K562 (cell line): ENCODE measurements around the gene FILIP1L. TPM values are rescaled to one million over a fixed set of nuclear protein-coding genes. Genes with fewer than 3 reads are reported as not detected.

Experiments
- ATAC-seq: fragments of 200-7000 bp; cut with Tn5 transposase; 3 replicates; pipeline ENCODE4 v1.9.1; 2020; ENCODE audit warnings: moderate library complexity
- BruUV-seq: library from RNA; stranded (reverse); fragments of 400-500 nt; replicated peaks from 2 replicates; lab custom pipeline; 2021; lab: Mats Ljungman, UMichigan
- CTCF ChIA-PET: fragments of 300-600 bp; formaldehyde crosslinking; extraction: SDS; loops from one replicate; lab custom pipeline; 2021; ENCODE audit warnings: low intra/inter-chr PET ratio; lab: Yijun Ruan, JAX
- POLR2A ChIA-PET: fragments of 300-600, 350-650 bp; sonication (Branson Sonifier 250); formaldehyde crosslinking; extraction: SDS; loops from one replicate; lab custom pipeline; 2021; ENCODE audit warnings: antibody characterized with exemption, inconsistent platforms; lab: Yijun Ruan, JAX
- DNase-seq, 4 experiments: peaks; one replicate each; pipeline versions ENCODE4 v3.0.0 to v3.0.0-alpha.2; 2011 to 2018; ENCODE audit warnings: low spot score in 3 of 4, mixed read lengths in 3 of 4; ENCODE audit errors: extremely low read depth in 1 of 4
- FAIRE-seq: peaks from 2 replicates; lab custom pipeline; 2011; peaks lifted over from hg19 to GRCh38; lab: Jason Lieb, UNC
- H2AFZ ChIP-seq: 2 replicates; pipeline ENCODE4 v1.6.0; 2011; ENCODE audit warnings: low read depth, low read length, control low read depth, inconsistent platforms
- H3K27ac ChIP-seq: fragments of 200-600 bp; 3 replicates; pipeline ENCODE4 v1.8.0; 2011; ENCODE audit warnings: low read depth, mild to moderate bottlenecking, control low read depth, inconsistent platforms, low read length, moderate library complexity, mixed read lengths; ENCODE audit errors: extremely low read depth
- H3K27me3 ChIP-seq, 2 experiments: fragments of 300-600 bp in 1 of 2; 2 replicates in 1 of 2; 3 replicates in 1 of 2; pipeline versions ENCODE4 v1.6.0 to v1.8.0; 2011; ENCODE audit warnings: inconsistent platforms in 2 of 2, low read length in 2 of 2, mild to moderate bottlenecking in 1 of 2, mixed read lengths in 1 of 2, moderate library complexity in 1 of 2; ENCODE audit not compliant: control insufficient read depth in 2 of 2, insufficient read depth in 2 of 2
- H3K36me3 ChIP-seq: fragments of 300-600 bp; 3 replicates; pipeline ENCODE4 v1.8.0; 2011; ENCODE audit warnings: mild to moderate bottlenecking, low read length, inconsistent platforms; ENCODE audit not compliant: control insufficient read depth, insufficient read depth
- H3K4me1 ChIP-seq, 2 experiments: fragments of 200-600 bp in 1 of 2; replicated peaks in 1 of 2; 2 replicates in 1 of 2; 3 replicates in 1 of 2; pipeline versions ENCODE4 v1.5.1 to v1.8.0; 2011; ENCODE audit warnings: inconsistent platforms in 2 of 2, low read length in 2 of 2, mild to moderate bottlenecking in 1 of 2, mixed read lengths in 1 of 2, moderate library complexity in 1 of 2; ENCODE audit not compliant: control insufficient read depth in 2 of 2, insufficient read depth in 2 of 2
- H3K4me2 ChIP-seq: 2 replicates; pipeline ENCODE4 v1.6.1; 2011; ENCODE audit warnings: low read length, control low read depth, inconsistent platforms, mixed read lengths; ENCODE audit not compliant: insufficient read depth
- H3K4me3 ChIP-seq: fragments of 200-600 bp; sonication (generic), shearing (Covaris generic); 2 replicates; pipeline ENCODE4 v1.5.1; 2016; ENCODE audit warnings: control low read depth, inconsistent platforms
- H3K79me2 ChIP-seq: fragments of 200-600 bp; 3 replicates; pipeline ENCODE4 v1.8.0; 2011; ENCODE audit warnings: low read length, inconsistent platforms; ENCODE audit not compliant: control insufficient read depth, insufficient read depth
- H3K9ac ChIP-seq, 2 experiments: 2 replicates each; pipeline versions ENCODE4 v1.6.0 to v1.6.1; 2011; ENCODE audit warnings: low read depth in 2 of 2, low read length in 2 of 2, control low read depth in 1 of 2, inconsistent platforms in 1 of 2, mild to moderate bottlenecking in 1 of 2, mixed read lengths in 1 of 2; ENCODE audit not compliant: insufficient read depth in 1 of 2
- H3K9me1 ChIP-seq: one replicate; pipeline ENCODE4 v1.6.0; 2011; ENCODE audit warnings: inconsistent platforms, mild to moderate bottlenecking, low read length, moderate library complexity; ENCODE audit not compliant: control insufficient read depth, insufficient read depth
- H3K9me3 ChIP-seq: replicated peaks from 2 replicates; pipeline ENCODE4 v1.5.1; 2011; ENCODE audit warnings: low read depth, low read length, inconsistent platforms; ENCODE audit not compliant: control insufficient read depth, insufficient read depth
- H4K20me1 ChIP-seq: replicated peaks from 2 replicates; pipeline ENCODE4 v1.6.1; 2011; ENCODE audit warnings: low read length, inconsistent platforms, mixed read lengths; ENCODE audit not compliant: control insufficient read depth, insufficient read depth
- ARID2 ChIP-seq: fragments of 450-650 bp; IDR thresholded peaks from 2 replicates; pipeline ENCODE4 v1.6.1; 2017; ENCODE audit warnings: antibody characterized with exemption, mild to moderate bottlenecking
- CXXC5 ChIP-seq: fragments of 250-450 bp; sonication (Bioruptor Pico); IDR thresholded peaks from 2 replicates; pipeline ENCODE4 v1.8.0; 2022; ENCODE audit warnings: inconsistent platforms, mild to moderate bottlenecking, moderate library complexity
- EGR1 ChIP-seq: fragments of 450-650 bp; conservative IDR thresholded peaks from 2 replicates; pipeline ENCODE4 v1.6.1; 2017; ENCODE audit warnings: mild to moderate bottlenecking
- FOSL1 ChIP-seq: fragments of 200-800 bp; sonication (Bioruptor generic); conservative IDR thresholded peaks from 2 replicates; pipeline ENCODE4 v1.6.1; 2016; ENCODE audit warnings: missing genetic modification characterization, missing compliant biosample characterization
- GTF2A2 ChIP-seq: IDR thresholded peaks from 2 replicates; pipeline ENCODE4 v1.6.1; 2016; ENCODE audit warnings: mild to moderate bottlenecking, missing genetic modification characterization, missing compliant biosample characterization
- JUND ChIP-seq, 2 experiments: IDR thresholded peaks; 2 replicates in 1 of 2; 3 replicates in 1 of 2; pipeline ENCODE4 v1.6.1; 2011; ENCODE audit warnings: borderline replicate concordance in 2 of 2, low read depth in 2 of 2, low read length in 2 of 2, improper control_type of control experiment in 1 of 2, missing biosample characterization in 1 of 2, missing genetic modification characterization in 1 of 2, missing genetic modification reagents in 1 of 2
- MAFG ChIP-seq: fragments of 450-650 bp; conservative IDR thresholded peaks from 2 replicates; pipeline ENCODE4 v1.6.1; 2016; ENCODE audit warnings: missing genetic modification characterization, missing compliant biosample characterization
- MCM7 ChIP-seq, 2 experiments: fragments of 450-650 bp; IDR thresholded peaks; 2 replicates each; pipeline ENCODE4 v1.6.1; 2016 to 2018
- MTA2 ChIP-seq: fragments of 450-650 bp; IDR thresholded peaks from 2 replicates; pipeline ENCODE4 v1.6.1; 2016; ENCODE audit warnings: low read depth
- NCOA4 ChIP-seq: fragments of 450-650 bp; IDR thresholded peaks from 2 replicates; pipeline ENCODE4 v1.6.1; 2018; ENCODE audit warnings: mild to moderate bottlenecking; ENCODE audit not compliant: partially characterized antibody
- NR4A1 ChIP-seq, 2 experiments: fragments of 250-450 bp in 1 of 2; fragments of 450-650 bp in 1 of 2; sonication (Bioruptor Pico) in 1 of 2; IDR thresholded peaks; 2 replicates each; pipeline versions ENCODE4 v1.4.0 to v1.6.1; 2016 to 2020; ENCODE audit warnings: mild to moderate bottlenecking in 2 of 2, missing compliant biosample characterization in 1 of 2, missing genetic modification characterization in 1 of 2, moderate library complexity in 1 of 2
- RNF2 ChIP-seq: sonication (generic); IDR thresholded peaks from 2 replicates; pipeline ENCODE4 v1.6.1; 2016
- ZNF583 ChIP-seq: fragments of 250-450 bp; sonication (Bioruptor Pico); IDR thresholded peaks from 2 replicates; pipeline ENCODE4 v1.4.0; 2020
- WGBS: fragments of 100-300 bp; shearing (Covaris generic); methylation state at CpG from one replicate; pipeline ENCODE4 v1.1.6; 2016; ENCODE audit warnings: low coverage, mixed read lengths; ENCODE audit not compliant: insufficient coverage; ENCODE audit errors: missing lambda C conversion rate; 5-methylcytosine and 5-hydroxymethylcytosine counted together
- in situ Hi-C: fragments of 300-500 bp; cut with MboI; formaldehyde crosslinking; loops from 4 replicates; pipeline ENCODE4 v1.15.0; 2018; ENCODE audit warnings: inconsistent platforms, mixed read lengths
- intact Hi-C: fragments of 100-400 bp; cut with micrococcal nuclease; formaldehyde crosslinking; loops from 2 replicates; pipeline ENCODE4 v1.14.2; 2022
- polyA plus RNA-seq, 8 experiments: library from polyadenylated mRNA; depleted of rRNA in 4 of 8; stranded (reverse) in 5 of 8; unstranded in 3 of 8; fragments of >200 nt; fragmentation: Nextera tagmentation in 2 of 8; fragmentation: Illumina TruSeq in 1 of 8; extraction: Ambion mirVana in 2 of 8; extraction: Trizol in 1 of 8; gene quantifications; 2 replicates each; pipeline versions ENCODE4 v1.2.1 to v1.2.3, GENCODE V29; 2011 to 2014; ENCODE audit warnings: inconsistent platforms in 1 of 8, missing spikeins in 1 of 8
- total RNA-seq, 7 experiments: library from RNA; depleted of rRNA in 6 of 7; stranded (reverse); fragments of >200 nt in 6 of 7; fragmentation: Illumina TruSeq in 2 of 7; extraction: Trizol in 2 of 7; gene quantifications; 2 replicates each; pipeline versions ENCODE4 v1.2.1 to v1.2.3, GENCODE V29; 2011 to 2021; ENCODE audit warnings: low replicate concordance in 1 of 7
- TF ChIP-seq, protein P1 (sequence below): sonication (generic); formaldehyde crosslinking; IDR thresholded peaks from 2 replicates; pipeline ENCODE4 v1.8.0; 2022; ENCODE audit warnings: mild to moderate bottlenecking, missing genetic modification reagents
- TF ChIP-seq, protein P2 (sequence below), 2 experiments: fragments of 450-650 bp in 1 of 2; sonication (generic) in 1 of 2; formaldehyde crosslinking in 1 of 2; IDR thresholded peaks in 1 of 2; conservative IDR thresholded peaks in 1 of 2; 2 replicates each; pipeline versions ENCODE4 v1.6.1 to v1.8.1; 2016 to 2023; ENCODE audit warnings: mild to moderate bottlenecking in 2 of 2, moderate library complexity in 2 of 2, inconsistent platforms in 1 of 2, missing genetic modification reagents in 1 of 2
- TF ChIP-seq, protein P3 (sequence below), 3 experiments: IDR thresholded peaks in 2 of 3; conservative IDR thresholded peaks in 1 of 3; 2 replicates each; pipeline ENCODE4 v1.5.1; 2011 to 2012; ENCODE audit warnings: low read length in 3 of 3, mild to moderate bottlenecking in 3 of 3, control low read depth in 2 of 3, improper control_type of control experiment in 1 of 3, inconsistent platforms in 1 of 3, low read depth in 1 of 3, mixed read lengths in 1 of 3, moderate library complexity in 1 of 3; ENCODE audit not compliant: insufficient read depth in 2 of 3

The FILIP1L gene
- total and polyA plus RNA-seq, 9 of the 15 experiments (the other 6 are each of a cell fraction or from before 2014, with no cell fraction given) = 0.50 to 2.1 (median 1.1) TPM

DNA sequence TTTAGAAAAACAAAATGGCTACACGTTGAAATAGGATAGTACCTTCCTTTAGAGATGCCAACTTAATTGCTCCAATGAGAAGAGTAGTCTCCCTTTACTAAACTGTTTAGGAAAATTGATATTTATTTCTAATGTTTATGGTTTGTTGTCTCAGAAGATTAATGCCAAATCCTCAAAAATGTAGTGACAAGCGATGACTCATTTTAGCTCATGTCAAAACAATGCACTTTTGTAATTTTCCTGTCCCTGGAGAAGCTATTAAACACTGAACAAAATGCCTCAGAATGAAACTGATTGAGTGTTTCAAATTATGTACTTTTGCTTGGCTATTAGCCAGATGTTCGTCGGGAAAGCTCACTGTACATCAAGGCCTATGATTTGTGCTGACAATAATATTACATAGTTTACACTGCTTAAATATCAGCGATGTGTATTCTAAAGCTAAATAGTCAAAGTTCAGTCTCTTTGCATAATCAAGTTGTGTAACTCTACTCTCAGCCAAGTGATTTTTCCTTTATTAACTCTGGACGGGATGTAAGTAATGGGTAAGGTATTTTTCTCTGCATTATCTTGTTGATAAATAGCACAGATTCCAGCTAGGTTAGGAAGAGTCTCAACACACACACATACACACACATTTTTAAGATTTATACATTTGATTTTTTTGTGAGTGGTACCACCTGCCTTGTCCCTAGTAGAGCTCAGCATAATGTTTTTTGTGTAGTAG, 212.9 kb downstream of the FILIP1L start:
- H2AFZ ChIP-seq = no peak overlapping the region
- WGBS = 62% methylated on average over 6 of the region's 6 CpGs
- TF ChIP-seq CXXC5 (CRISPR knock-in tag) (no peak), FOSL1 (tag) (peak; percentile 74), ARID2 (no peak), NCOA4 (no peak), MCM7 (IDR thresholded peaks at IDR 0.05) (no peak), MAFG (no peak), JUND (IDR thresholded peaks at IDR 0.05; ENCODE audit: borderline replicate concordance, low read depth, low read length) (peak; percentile 54; the same call in 1 of the 2 replicates), JUND (tag; IDR thresholded peaks at IDR 0.05; ENCODE audit: borderline replicate concordance, low read depth, low read length) (peak; percentile 42; the same call in 2 of the 3 replicates), MTA2 (no peak), GTF2A2 (tag) (no peak), NR4A1 (CRISPR knock-in tag; IDR thresholded peaks at IDR 0.05) (no peak), NR4A1 (tag; IDR thresholded peaks at IDR 0.05) (no peak), RNF2 (no peak), EGR1 (no peak), ZNF583 (CRISPR knock-in tag) (no peak)
- TF ChIP-seq, protein P1, sequence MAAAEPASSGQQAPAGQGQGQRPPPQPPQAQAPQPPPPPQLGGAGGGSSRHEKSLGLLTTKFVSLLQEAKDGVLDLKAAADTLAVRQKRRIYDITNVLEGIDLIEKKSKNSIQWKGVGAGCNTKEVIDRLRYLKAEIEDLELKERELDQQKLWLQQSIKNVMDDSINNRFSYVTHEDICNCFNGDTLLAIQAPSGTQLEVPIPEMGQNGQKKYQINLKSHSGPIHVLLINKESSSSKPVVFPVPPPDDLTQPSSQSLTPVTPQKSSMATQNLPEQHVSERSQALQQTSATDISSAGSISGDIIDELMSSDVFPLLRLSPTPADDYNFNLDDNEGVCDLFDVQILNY (CRISPR knock-in tag) = no peak
- TF ChIP-seq, protein P2, sequence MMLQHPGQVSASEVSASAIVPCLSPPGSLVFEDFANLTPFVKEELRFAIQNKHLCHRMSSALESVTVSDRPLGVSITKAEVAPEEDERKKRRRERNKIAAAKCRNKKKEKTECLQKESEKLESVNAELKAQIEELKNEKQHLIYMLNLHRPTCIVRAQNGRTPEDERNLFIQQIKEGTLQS (IDR thresholded peaks at IDR 0.05) = peak; percentile 81
- TF ChIP-seq, protein P2 (CRISPR knock-in tag; conservative IDR thresholded peaks at IDR 0.05) = no peak
- TF ChIP-seq, protein P3, sequence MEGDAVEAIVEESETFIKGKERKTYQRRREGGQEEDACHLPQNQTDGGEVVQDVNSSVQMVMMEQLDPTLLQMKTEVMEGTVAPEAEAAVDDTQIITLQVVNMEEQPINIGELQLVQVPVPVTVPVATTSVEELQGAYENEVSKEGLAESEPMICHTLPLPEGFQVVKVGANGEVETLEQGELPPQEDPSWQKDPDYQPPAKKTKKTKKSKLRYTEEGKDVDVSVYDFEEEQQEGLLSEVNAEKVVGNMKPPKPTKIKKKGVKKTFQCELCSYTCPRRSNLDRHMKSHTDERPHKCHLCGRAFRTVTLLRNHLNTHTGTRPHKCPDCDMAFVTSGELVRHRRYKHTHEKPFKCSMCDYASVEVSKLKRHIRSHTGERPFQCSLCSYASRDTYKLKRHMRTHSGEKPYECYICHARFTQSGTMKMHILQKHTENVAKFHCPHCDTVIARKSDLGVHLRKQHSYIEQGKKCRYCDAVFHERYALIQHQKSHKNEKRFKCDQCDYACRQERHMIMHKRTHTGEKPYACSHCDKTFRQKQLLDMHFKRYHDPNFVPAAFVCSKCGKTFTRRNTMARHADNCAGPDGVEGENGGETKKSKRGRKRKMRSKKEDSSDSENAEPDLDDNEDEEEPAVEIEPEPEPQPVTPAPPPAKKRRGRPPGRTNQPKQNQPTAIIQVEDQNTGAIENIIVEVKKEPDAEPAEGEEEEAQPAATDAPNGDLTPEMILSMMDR (IDR thresholded peaks at IDR 0.05 in 2 of 3, conservative IDR thresholded peaks at IDR 0.05 in 1 of 3; ENCODE audit: insufficient read depth in 2 of 3, low read depth in 1 of 3, low read length in 3 of 3) = no peak

More for the DNA sequence above, 212.9 kb downstream of the FILIP1L start:
- BruUV-seq = no TSS peak
- Histone ChIP-seq H3K4me1 (no peaks in the 10 kb centered on the region; a peak in 1 of 5 replicates), H3K4me3 (no peak overlapping the region), H3K27me3 (no peaks in the 10 kb centered on the region), H3K9me3 (no peaks in the 10 kb centered on the region), H3K9me1 (no peaks in the 10 kb centered on the region), H4K20me1 (no peaks in the 10 kb centered on the region), H3K79me2 (no peaks in the 10 kb centered on the region; the same call in 1 of the 3 replicates), H3K27ac (no peak overlapping the region), H3K9ac (no peak overlapping the region), H3K4me2 (no peak overlapping the region), H3K36me3 (no peaks in the 10 kb centered on the region)
- DNase-seq (no peak), FAIRE-seq (peak; percentile 35), ATAC-seq (no peak)
- CTCF ChIA-PET = no interaction called here
- in situ Hi-C loops = no loop called here
- intact Hi-C loops = no loop called here
- POLR2A ChIA-PET = interaction anchor here (0.8 to 1.0 kb wide), 2 partner anchors 9 to 13 kb away, joined by 3 to 4 read pairs; no protein-coding TSS in a partner anchor
